Measurements from ENCODE around the gene GOLPH3.
"Not testable (repeated sequence)": the region's sequence is repeated elsewhere in the genome, so short reads cannot be mapped to it uniquely, and the experiment has no call there.

GOLPH3 gene

DNA sequence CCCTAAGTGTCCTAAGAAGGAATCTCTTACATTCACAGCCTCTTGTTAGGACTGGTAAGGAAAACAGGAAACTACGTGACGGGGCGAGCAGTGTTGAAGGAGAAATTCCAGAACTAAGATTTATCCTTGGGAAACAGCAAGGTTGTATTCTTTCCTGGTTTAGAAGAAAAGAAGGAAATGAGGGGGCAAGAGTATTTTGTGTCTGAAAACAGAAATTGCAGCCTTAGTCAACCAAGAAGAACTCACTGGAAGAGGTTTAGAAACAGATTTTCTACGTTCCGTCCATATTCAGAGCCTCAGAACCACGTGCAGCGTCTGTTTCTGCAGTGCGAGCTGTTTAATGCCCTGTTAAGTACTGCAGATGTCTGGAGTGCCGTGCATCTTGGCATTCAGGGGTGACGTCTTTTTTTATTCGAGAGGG is 75.2 kb downstream of the GOLPH3 start:
- no peak for DNase-seq (ENCODE audit: low read depth)

DNA sequence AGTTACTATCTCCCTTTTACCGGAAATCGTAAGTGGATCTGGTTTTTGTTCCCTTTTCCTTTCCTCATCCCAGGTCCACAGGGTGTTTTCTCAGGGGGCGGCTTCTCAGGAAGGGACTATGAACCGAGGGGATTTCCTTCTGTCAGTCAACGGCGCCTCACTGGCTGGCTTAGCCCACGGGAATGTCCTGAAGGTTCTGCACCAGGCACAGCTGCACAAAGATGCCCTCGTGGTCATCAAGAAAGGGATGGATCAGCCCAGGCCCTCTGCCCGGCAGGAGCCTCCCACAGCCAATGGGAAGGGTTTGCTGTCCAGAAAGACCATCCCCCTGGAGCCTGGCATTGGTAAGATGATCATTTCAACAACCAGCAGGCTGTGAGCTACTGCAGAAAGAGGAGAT is 75.8 kb downstream of the GOLPH3 start:
- no peak for DNase-seq (ENCODE audit: low read depth)

DNA sequence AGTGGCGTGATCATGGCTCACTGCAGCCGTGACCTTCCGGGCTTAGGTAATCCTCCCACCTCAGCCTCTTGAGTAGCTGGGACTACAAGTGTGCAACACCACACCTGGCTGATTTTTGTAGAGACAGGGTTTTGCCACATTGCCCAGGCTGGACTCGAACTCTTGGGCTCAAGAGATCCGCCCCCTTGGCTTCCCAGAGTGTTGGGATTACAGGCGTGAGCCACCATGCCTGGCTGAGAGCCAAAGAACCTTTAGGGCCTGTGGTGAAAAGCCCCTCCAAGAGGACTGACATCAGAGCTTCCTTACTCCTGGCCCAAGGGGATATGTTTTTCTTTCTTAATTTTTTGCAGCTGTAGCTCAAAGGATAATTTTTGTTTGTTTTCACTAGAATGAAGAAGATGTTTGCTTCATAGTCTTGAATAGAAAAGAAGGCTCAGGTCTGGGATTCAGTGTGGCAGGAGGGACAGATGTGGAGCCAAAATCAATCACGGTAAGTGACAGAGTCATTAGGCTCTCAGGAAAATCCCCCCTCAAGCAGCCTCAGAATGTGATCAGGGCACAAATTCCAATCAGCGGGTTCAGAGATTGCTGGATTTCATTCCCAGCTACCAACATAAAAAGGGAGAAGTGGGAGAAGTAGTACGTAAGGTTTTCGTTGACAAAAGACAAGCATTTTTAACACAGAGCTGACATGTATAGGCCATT is 77.1 kb downstream of the GOLPH3 start:
- no peak for DNase-seq (ENCODE audit: low read depth)

DNA sequence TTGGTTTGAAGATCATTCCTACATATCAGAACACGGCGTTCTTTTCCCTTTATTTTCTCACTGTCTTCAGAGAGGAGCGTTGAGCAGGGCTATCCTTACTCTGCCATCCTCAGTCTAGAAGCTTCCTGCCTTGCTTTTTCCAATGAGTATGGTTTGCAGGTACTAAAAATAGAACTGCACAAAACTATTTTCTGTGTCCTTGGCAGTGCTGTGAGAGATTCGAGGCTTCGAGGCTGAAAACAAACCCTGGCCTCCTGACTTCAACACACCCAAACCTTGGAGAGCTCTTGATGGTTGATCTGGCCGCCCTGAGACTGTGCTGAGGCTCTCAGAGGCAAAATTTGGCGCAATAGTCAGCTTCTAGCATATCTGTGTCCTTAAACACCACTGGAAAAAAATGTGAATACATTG is 78.9 kb downstream of the GOLPH3 start:
- no peak for DNase-seq (ENCODE audit: low read depth)

DNA sequence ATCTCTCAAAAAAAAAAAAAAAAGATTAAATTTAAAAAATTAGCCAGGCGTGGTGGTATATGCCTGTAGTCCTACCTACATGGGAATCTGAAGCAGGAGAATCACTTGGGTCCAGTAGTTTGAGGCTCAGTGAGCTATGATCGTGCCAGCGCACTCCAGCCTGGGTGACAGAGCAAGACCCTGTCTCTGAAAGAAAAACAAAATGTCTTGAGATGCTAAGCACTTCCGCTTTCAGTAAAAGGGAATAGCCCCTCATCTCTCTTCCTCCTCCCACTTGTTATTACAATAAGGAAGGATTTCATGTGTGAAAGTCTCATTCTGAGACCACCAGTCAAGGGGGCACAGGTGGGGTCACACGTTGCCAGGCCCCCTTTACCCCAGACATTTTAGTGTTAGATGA is 79.4 kb downstream of the GOLPH3 start:
- DNase-seq (ENCODE audit: low read depth), result no peak

DNA sequence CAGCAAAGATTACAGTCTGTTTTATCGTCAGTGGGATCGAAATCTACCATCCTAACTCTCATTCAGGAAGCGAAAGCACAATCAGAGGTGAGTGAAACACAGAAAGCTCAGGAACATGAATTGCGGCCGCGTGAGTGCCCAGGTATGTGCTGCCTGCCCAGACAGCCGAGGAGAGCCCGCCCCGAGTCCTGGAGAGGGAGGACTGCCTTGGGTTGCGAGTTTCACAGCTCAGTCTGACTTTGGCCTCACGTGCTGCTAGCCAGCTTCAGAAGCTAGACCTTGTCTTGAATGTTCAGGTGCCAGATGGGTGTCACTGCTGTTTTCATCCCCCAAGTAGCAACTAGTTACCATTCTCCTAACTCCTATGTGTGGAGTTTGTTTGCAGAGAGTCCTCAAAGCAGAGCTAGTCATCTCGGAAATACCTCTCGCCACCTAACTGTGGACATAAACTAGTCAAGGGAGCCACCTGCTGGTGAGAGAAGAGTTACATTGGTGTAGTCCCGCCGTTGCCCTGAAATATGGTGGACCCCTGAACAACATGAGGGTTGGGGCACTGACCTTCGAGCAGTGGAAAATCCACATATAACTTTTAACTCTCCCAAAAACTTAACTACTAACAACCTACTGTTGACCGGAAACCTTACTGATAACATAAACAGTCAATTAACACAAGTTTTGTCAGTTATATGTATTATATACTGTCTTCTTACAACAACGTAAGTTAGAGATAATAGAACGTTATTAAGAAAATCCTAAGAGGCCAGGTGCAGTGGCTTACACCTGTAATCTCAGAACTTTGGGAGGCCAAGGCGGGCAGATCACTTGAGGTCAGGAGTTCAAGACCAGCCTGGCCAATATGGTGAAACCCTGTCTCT is 80.9 kb downstream of the GOLPH3 start:
- DNase-seq (ENCODE audit: low read depth), result peak; percentile 59

DNA sequence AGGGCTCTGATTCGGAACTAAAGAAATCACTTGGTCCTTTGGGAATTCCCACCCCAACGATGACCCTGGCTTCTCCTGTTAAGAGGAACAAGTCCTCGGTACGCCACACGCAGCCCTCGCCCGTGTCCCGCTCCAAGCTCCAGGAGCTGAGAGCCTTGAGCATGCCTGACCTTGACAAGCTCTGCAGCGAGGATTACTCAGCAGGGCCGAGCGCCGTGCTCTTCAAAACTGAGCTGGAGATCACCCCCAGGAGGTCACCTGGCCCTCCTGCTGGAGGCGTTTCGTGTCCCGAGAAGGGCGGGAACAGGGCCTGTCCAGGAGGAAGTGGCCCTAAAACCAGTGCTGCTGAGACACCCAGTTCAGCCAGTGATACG is 83.4 kb downstream of the GOLPH3 start:
- no peak for DNase-seq (ENCODE audit: low read depth)

DNA sequence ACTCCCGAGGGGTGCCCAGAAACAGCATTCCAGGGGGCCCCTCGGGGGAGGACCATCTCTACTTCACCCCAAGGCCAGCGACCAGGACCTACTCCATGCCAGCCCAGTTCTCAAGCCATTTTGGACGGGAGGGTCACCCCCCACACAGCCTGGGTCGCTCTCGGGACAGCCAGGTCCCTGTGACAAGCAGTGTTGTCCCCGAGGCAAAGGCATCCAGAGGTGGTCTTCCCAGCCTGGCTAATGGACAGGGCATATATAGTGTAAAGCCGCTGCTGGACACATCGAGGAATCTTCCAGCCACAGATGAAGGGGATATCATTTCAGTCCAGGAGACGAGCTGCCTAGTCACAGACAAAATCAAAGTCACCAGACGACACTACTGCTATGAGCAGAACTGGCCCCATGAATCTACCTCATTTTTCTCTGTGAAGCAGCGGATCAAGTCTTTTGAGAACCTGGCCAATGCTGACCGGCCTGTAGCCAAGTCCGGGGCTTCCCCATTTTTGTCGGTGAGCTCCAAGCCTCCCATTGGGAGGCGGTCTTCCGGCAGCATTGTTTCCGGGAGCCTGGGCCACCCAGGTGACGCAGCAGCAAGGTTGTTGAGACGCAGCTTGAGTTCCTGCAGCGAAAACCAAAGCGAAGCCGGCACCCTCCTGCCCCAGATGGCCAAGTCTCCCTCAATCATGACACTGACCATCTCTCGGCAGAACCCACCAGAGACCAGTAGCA is 83.9 kb downstream of the GOLPH3 start:
- no peak for DNase-seq (ENCODE audit: low read depth)

DNA sequence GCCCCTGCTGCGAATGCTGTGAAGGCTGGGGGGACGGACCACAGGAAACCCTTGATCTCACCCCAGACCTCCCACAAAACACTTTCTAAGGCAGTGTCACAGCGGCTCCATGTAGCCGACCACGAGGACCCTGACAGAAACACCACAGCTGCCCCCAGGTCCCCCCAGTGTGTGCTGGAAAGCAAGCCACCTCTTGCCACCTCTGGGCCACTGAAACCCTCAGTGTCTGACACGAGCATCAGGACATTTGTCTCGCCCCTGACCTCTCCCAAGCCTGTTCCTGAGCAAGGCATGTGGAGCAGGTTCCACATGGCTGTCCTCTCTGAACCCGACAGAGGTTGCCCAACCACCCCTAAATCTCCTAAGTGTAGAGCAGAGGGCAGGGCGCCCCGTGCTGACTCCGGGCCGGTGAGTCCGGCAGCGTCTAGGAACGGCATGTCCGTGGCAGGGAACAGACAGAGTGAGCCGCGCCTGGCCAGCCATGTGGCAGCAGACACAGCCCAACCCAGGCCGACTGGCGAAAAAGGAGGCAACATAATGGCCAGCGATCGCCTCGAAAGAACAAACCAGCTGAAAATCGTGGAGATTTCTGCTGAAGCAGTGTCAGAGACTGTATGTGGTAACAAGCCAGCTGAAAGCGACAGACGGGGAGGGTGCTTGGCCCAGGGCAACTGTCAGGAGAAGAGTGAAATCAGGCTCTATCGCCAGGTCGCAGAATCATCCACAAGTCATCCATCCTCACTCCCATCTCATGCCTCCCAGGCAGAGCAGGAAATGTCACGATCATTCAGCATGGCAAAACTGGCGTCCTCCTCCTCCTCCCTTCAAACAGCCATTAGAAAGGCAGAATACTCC is 84.7 kb downstream of the GOLPH3 start:
- DNase-seq (ENCODE audit: low read depth), result no peak

DNA sequence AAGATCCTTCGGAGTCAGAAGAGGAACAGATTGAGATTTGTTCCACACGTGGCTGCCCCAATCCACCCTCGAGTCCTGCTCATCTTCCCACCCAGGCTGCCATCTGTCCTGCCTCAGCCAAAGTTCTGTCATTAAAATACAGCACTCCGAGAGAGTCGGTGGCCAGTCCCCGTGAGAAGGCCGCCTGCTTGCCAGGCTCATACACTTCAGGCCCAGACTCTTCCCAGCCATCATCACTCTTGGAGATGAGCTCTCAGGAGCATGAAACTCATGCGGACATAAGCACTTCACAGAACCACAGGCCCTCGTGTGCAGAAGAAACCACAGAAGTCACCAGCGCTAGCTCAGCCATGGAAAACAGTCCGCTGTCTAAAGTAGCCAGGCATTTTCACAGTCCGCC is 85.9 kb downstream of the GOLPH3 start:
- DNase-seq (ENCODE audit: low read depth), result no peak

DNA sequence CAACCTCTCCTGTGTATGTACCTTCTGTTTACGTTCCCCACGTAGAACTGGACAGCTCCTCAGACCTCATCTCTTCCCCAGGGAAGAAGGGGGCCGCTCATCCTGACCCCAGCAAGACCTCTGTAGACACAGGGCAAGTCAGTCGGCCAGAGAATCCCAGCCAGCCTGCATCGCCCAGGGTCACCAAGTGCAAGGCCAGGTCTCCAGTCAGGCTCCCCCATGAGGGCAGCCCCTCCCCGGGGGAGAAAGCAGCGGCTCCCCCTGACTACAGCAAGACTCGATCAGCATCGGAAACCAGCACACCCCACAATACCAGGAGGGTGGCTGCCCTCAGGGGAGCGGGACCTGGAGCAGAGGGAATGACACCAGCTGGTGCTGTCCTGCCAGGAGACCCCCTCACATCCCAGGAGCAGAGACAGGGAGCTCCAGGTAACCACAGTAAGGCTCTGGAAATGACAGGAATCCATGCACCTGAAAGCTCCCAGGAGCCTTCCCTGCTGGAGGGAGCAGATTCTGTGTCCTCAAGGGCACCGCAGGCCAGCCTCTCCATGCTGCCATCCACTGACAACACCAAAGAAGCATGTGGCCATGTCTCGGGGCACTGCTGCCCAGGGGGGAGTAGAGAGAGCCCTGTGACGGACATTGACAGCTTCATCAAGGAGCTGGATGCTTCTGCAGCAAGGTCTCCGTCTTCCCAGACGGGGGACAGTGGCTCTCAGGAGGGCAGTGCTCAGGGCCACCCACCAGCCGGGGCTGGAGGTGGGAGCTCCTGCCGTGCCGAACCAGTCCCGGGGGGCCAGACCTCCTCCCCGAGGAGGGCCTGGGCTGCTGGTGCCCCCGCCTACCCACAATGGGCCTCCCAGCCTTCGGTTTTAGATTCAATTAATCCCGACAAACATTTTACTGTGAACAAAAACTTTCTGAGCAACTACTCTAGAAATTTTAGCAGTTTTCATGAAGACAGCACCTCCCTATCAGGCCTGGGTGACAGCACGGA is 86.7 kb downstream of the GOLPH3 start:
- DNase-seq (ENCODE audit: low read depth), result no peak

DNA sequence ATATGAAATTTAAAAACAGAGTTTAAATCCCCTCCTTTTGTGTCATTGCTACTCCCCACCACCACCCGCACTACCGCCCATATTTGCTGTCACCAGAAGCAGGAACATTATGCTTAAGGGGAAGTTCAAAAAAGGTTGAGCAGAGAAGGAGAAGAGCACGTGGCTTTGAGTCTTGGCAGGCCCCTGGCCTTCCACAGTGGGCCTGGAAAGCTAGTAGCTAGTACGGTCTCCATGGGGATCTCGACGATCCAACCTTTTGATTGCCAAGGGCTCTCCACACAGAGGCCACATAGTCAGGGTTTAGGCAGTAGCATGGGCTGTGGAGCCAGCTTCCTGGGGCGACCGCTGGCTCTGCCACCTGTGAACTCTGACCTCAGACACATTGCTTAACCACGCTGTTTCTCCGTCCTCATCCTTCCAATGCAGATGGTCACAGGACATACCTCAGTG is 90.1 kb downstream of the GOLPH3 start:
- no peak for DNase-seq (ENCODE audit: low read depth)

DNA sequence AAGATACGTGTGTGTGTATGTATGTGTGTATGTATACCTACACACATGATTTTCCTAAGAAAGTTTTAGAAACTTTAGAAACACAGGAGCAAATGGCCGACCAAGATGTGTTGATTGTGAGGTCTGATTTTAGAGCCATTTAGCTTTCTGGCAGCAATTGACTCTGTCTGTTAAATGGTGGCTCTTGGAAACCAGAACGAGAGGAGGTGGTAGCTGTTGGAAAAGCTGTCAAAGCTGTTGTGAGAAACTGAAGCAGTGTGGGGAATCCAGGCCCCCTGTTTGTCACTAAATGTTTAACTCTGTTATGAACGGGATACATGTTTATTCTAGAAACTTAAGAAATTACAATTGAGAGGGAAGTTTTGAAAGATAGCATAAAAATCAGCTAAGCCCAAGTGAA is 91.4 kb downstream of the GOLPH3 start:
- no peak for DNase-seq (ENCODE audit: low read depth)

DNA sequence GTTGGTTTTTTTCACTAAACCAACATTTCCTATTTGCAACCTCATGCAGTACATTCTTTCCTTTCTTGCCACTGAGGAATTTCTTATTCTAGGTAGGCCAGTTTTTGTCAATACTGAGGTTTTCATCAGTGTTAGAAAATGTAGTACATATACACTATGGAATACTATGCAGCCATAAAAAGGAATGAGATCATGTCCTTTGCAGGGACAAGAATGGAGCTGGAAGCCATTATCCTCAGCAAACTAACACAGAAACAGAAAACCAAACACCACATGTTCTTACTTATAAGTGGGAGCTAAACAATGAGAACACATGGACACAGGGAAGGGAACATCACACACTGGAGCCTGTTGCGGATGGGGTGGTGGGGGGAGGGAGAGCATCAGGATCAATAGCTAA is 93.6 kb downstream of the GOLPH3 start:
- DNase-seq (ENCODE audit: low read depth), result not testable (repeated sequence)

DNA sequence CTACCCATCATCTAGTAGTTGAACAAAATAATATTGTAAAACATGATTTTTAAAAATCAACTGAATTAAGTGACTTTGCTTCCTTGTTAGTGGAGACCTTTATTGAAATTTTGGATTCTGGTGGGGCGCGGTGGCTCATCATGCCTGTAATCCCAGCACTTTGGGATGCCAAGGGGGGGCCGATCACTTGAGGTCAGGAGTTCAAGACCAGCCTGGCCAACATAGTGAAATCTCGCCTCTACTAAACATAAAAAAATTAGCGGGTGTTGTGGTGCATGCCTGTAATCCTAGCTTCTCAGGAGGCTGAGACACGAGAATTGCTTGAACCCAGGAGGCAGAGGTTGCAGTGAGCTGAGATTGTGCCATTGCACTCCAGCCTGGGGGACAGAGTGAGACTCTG is 95.3 kb downstream of the GOLPH3 start:
- DNase-seq (ENCODE audit: low read depth), result not testable (repeated sequence)

DNA sequence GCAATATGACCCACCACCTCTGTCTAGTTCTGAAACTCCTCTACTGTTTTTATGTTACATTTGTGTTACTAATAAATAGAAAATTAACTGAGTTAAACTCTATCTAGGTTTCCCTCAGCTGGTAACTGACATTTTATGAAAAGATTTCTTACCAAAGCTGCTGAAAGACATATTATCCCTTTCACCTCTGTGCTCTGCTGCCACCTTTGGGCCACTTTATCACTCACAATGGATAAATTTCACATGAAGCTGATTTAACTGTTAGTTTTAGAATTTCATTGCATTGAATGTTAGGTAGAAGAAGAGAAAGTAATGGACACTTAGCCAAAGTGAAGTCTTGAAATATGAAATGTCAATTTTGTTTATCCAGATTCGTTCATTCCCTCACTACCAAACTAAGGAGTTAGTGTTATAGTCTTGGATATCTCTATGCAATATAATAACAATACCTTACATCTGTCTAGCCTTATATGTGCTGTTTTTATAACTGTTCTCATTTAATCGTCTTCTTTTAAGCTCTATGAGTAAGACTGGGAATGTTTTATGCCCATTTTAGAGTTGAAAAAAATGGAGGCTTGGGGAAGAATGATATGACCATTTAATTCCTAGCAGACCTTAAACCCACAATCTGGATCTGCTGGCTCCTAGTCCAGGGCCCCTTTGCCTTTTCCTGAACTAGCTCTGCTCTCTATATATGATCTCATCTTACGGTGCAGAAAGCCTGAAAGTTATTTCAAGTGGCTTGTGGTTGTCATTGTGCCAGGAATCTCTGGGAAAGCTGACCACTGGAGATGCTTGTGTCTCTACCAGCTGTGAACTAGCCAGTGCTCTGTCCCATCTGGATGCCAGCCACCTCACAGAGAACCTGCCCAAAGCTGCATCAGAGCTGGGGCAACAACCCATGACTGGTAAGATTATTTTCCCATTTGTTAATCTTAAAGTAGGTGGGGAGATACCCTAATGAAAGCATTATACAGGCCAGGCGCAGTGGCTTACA is 97.1 kb downstream of the GOLPH3 start:
- peak; percentile 44 for DNase-seq (ENCODE audit: low read depth)

Measured in HS-5 (cell line).